Testis (tissue), 2 donors: Measurements from ENCODE around the gene GPR158.

ENCODE experiments used
- POLR2A ChIP-seq: fragments of 450-650 bp; IDR thresholded peaks from one replicate; pipeline ENCODE4 v1.6.1; 2017; ENCODE audit warnings: antibody characterized with exemption, mild to moderate bottlenecking, moderate library complexity
- TF ChIP-seq, protein P1 (sequence below), 3 experiments: fragments of 450-650 bp in 2 of 3; fragments of 200-600 bp in 1 of 3; sonication (generic) in 1 of 3; IDR thresholded peaks; one replicate each; pipeline ENCODE4 v1.5.1; 2016 to 2019; ENCODE audit warnings: antibody characterized with exemption in 3 of 3, mild to moderate bottlenecking in 2 of 3, moderate library complexity in 1 of 3

DNA sequence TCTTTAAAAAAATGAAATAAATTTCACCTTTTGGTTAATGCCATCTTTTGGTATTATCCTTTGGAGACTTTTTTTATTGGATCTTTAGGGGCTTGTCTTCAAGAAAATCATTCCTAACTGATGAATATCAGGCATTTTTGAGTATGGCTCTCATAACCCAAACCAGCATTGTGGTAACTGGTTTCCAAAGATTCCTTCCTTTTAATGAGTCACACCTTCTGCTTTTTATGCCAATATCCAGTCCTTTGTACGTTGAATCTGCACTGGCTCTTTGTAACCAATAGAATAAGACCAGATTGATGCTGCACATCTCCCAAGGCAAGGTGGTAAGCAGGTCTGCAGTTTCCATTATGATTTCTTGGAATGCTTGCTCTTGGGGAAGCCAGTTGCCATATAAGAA lies 89.1 kb downstream of the GPR158 start:
- TF ChIP-seq, protein P1, sequence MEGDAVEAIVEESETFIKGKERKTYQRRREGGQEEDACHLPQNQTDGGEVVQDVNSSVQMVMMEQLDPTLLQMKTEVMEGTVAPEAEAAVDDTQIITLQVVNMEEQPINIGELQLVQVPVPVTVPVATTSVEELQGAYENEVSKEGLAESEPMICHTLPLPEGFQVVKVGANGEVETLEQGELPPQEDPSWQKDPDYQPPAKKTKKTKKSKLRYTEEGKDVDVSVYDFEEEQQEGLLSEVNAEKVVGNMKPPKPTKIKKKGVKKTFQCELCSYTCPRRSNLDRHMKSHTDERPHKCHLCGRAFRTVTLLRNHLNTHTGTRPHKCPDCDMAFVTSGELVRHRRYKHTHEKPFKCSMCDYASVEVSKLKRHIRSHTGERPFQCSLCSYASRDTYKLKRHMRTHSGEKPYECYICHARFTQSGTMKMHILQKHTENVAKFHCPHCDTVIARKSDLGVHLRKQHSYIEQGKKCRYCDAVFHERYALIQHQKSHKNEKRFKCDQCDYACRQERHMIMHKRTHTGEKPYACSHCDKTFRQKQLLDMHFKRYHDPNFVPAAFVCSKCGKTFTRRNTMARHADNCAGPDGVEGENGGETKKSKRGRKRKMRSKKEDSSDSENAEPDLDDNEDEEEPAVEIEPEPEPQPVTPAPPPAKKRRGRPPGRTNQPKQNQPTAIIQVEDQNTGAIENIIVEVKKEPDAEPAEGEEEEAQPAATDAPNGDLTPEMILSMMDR (IDR thresholded peaks at IDR 0.05): no peak
- no peak for TF ChIP-seq POLR2A
